Mesangial cell (primary cell): ENCODE measurements around the gene TCHH. TPM values are rescaled to one million over a fixed set of nuclear protein-coding genes. Genes with fewer than 3 reads are reported as not detected.

Experiments used
- total RNA-seq: library from RNA; depleted of rRNA; stranded (reverse); fragments of >200 nt; gene quantifications from 2 replicates; pipeline ENCODE4 v1.2.3, GENCODE V29; 2015

TCHH gene, protein sequence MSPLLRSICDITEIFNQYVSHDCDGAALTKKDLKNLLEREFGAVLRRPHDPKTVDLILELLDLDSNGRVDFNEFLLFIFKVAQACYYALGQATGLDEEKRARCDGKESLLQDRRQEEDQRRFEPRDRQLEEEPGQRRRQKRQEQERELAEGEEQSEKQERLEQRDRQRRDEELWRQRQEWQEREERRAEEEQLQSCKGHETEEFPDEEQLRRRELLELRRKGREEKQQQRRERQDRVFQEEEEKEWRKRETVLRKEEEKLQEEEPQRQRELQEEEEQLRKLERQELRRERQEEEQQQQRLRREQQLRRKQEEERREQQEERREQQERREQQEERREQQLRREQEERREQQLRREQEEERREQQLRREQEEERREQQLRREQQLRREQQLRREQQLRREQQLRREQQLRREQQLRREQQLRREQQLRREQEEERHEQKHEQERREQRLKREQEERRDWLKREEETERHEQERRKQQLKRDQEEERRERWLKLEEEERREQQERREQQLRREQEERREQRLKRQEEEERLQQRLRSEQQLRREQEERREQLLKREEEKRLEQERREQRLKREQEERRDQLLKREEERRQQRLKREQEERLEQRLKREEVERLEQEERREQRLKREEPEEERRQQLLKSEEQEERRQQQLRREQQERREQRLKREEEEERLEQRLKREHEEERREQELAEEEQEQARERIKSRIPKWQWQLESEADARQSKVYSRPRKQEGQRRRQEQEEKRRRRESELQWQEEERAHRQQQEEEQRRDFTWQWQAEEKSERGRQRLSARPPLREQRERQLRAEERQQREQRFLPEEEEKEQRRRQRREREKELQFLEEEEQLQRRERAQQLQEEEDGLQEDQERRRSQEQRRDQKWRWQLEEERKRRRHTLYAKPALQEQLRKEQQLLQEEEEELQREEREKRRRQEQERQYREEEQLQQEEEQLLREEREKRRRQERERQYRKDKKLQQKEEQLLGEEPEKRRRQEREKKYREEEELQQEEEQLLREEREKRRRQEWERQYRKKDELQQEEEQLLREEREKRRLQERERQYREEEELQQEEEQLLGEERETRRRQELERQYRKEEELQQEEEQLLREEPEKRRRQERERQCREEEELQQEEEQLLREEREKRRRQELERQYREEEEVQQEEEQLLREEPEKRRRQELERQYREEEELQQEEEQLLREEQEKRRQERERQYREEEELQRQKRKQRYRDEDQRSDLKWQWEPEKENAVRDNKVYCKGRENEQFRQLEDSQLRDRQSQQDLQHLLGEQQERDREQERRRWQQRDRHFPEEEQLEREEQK (N-terminal part only)
- not detected in 2 replicates for total RNA-seq

DNA sequence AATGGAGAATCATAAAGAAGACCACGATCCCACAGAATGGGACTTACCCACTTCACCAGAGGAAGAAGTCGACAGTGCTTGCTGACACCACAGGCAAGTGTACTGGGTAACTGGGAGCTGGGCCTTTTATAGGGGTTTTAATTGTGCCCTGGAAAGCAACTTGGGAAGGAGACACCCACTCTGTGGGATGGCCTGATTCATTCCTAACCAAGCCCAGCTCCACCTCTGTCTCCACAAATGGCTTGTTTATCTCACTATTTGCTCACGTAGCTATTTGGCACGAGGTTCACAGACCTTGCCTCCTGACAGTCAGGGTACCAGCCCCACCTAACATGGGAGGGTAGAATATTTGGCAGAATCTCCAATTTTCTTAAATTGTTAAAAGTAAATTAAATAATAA lies at the start of gene TCHH:
Gene TCHH, minus strand, starts transcription at position 101 of the 400 bp plus-strand sequence. CDS start 1,364 bp downstream, outside the sequence.

DNA sequence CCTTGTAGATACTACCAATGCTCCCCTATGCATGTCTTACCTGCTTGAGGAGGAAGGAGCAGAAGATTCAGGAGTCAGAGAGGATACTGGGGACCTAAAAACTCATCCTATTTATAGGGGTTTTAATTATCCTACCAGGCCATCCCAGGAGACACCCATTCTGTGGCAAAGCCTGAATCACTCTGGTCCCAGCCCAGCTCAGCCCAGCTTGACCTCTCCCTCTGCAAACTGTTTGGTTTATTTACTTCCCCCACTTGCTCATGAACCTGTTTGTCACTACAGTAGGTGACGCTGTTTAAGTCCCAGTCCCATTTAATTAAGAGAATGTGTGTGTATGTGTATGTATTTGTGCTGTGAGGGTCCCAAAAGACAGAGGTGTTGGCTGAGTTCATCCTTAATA lies 43.9 kb upstream of the TCHH start, which contains the start of gene RPTN:
Gene RPTN, minus strand, starts transcription at position 85 of the 400 bp plus-strand sequence. CDS start 1,339 bp downstream, outside the sequence.

DNA sequence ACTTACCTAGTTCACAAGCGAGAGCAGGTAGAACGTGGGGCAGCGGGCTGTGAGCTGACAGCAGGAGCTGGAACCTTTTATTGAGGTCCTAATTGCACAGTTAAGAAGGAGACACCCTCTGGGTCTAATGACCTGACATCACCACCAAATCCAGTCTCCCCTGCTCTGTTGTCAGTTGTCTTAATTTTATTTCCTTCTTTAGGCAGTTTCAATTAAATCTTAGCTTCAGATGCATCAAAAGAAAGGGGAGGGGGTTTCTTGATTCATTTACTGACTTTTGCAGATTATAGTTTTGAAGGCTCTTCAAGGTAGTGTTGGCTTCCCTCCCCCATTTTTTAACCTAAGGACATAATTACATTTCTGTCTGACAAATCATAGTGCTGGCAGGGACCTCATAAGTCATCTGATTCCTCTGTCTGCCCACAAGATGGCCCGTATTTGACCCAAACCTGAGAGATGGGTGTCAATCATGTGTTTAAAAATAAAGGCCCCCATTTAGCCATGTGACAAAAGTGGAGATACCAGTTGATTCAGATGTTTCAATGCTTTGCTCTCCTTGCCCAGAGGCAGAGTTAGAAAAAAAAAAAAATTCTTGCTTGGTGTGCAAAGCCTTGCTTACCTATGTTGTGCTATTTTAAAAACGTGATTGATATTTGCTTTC lies 26.1 kb downstream of the TCHH start, which contains the start of gene TCHHL1:
Gene TCHHL1, minus strand, starts transcription at position 51 of the 661 bp plus-strand sequence. CDS start 921 bp downstream, outside the sequence.

Other genes with a start within 250 kb of the TCHH start
- gene THEM4, start 205.9 kb downstream of the TCHH start, total RNA-seq, result 11.6 and 14.1 TPM in 2 replicates
- 286 and 303 TPM in 2 replicates for gene S100A10, start 121.6 kb downstream of the TCHH start, total RNA-seq
- gene S100A11, start 78.4 kb downstream of the TCHH start, total RNA-seq, result 597 and 618 TPM in 2 replicates
- gene TCHHL1, start 26.4 kb downstream of the TCHH start, total RNA-seq, result not detected in 2 replicates
- not detected in 2 replicates for gene RPTN, start 43.8 kb upstream of the TCHH start, total RNA-seq
- gene HRNR, start 108.7 kb upstream of the TCHH start, total RNA-seq, result not detected in 2 replicates
- gene FLG, start 209.8 kb upstream of the TCHH start, total RNA-seq, result 0.51 TPM in 1 of 2 replicates, not detected in the other
- gene FLG2, start 244.6 kb upstream of the TCHH start, total RNA-seq, result not detected in 2 replicates